Measurements from ENCODE around the gene AKNAD1. TPM values are rescaled to one million over a fixed set of nuclear protein-coding genes. Genes with fewer than 3 reads are reported as not detected.

The AKNAD1 gene
- polyA plus RNA-seq, 1 donor from 2014 or later = not detected

GRCh38 chr1:108816049-108816893, 40.6 kb downstream of the AKNAD1 start:
- H3K9me2 ChIP-seq (ENCODE audit: insufficient read depth, low read length) = no peaks in the 10 kb centered on the region
- no peaks in the 10 kb centered on the region for H3K79me2 ChIP-seq (replicated peaks; ENCODE audit: insufficient read depth, low read length)
- no peaks in the 10 kb centered on the region for H3K36me3 ChIP-seq (ENCODE audit: insufficient read depth, low read length)
- no peaks in the 10 kb centered on the region for H3K27me3 ChIP-seq (ENCODE audit: insufficient read depth, low read depth, low read length)
- peak overlapping the region; percentile 7 for H3K4me2 ChIP-seq (ENCODE audit: low read length)
- TF ChIP-seq EP300 (conservative IDR thresholded peaks at IDR 0.05; ENCODE audit: poor library complexity, severe bottlenecking) (peak; percentile 17), POLR2AphosphoS5 (IDR thresholded peaks at IDR 0.05) (peak; percentile 20), REST (IDR thresholded peaks at IDR 0.05; ENCODE audit: borderline replicate concordance) (peak; percentile 26), EZH2 (IDR thresholded peaks at IDR 0.05; ENCODE audit: borderline replicate concordance, insufficient read depth, low read length, poor library complexity, severe bottlenecking) (no peak)
- no peaks in the 10 kb centered on the region for H3F3A ChIP-seq (ENCODE audit: insufficient read depth, low read length, poor library complexity, severe bottlenecking)
- no peaks in the 10 kb centered on the region for H4K20me1 ChIP-seq (ENCODE audit: insufficient read depth)
- peak overlapping the region; percentile 7 for H3K9ac ChIP-seq (ENCODE audit: low read length)
- H3K27ac ChIP-seq (ENCODE audit: low read length) = peak overlapping the region; percentile 69
- peak overlapping the region; percentile 32 for H3K4me3 ChIP-seq (ENCODE audit: low read length)
- H2AFZ ChIP-seq (ENCODE audit: low read depth, low read length) = peak overlapping the region; percentile 3
- no peaks in the 10 kb centered on the region for H3K9me3 ChIP-seq (ENCODE audit: low read length)

- Histone ChIP-seq H3K9me3 (ENCODE audit: low read length) (no peaks in the 10 kb centered on the region), H3K9ac (ENCODE audit: low read length) (no peak overlapping the region), H3K9me2 (ENCODE audit: insufficient read depth, low read length) (no peaks in the 10 kb centered on the region), H3K27ac (ENCODE audit: low read length) (peak overlapping the region; percentile 69), H3K79me2 (replicated peaks; ENCODE audit: insufficient read depth, low read length) (no peaks in the 10 kb centered on the region), H3K27me3 (ENCODE audit: insufficient read depth, low read depth, low read length) (no peaks in the 10 kb centered on the region), H3F3A (ENCODE audit: insufficient read depth, low read length, poor library complexity, severe bottlenecking) (no peaks in the 10 kb centered on the region), H4K20me1 (ENCODE audit: insufficient read depth) (no peaks in the 10 kb centered on the region), H2AFZ (ENCODE audit: low read depth, low read length) (no peak overlapping the region), H3K36me3 (ENCODE audit: insufficient read depth, low read length) (no peaks in the 10 kb centered on the region), H3K4me2 (ENCODE audit: low read length) (no peak overlapping the region), H3K4me3 (ENCODE audit: low read length) (no peak overlapping the region)
- TF ChIP-seq CTCF (IDR thresholded peaks at IDR 0.05; ENCODE audit: poor library complexity, severe bottlenecking) = no peak
- TF ChIP-seq REST (IDR thresholded peaks at IDR 0.05; ENCODE audit: borderline replicate concordance) = no peak
- TF ChIP-seq POLR2AphosphoS5 (IDR thresholded peaks at IDR 0.05) = no peak
- no peak for TF ChIP-seq TAF1 (IDR thresholded peaks at IDR 0.05; ENCODE audit: low read depth)
- TF ChIP-seq RAD21 (conservative IDR thresholded peaks at IDR 0.05) = no peak
- no peak for TF ChIP-seq SMC3 (conservative IDR thresholded peaks at IDR 0.05; ENCODE audit: poor library complexity)
- no peak for TF ChIP-seq EP300 (conservative IDR thresholded peaks at IDR 0.05; ENCODE audit: poor library complexity, severe bottlenecking)
- no peak for TF ChIP-seq EZH2 (IDR thresholded peaks at IDR 0.05; ENCODE audit: borderline replicate concordance, insufficient read depth, low read length, poor library complexity, severe bottlenecking)
- no peak for TF ChIP-seq MXI1 (conservative IDR thresholded peaks at IDR 0.05; ENCODE audit: poor library complexity, severe bottlenecking)
Observed at GRCh38 chr1:108815566-108815965, 41.3 kb downstream of the AKNAD1 start.
